HT-29 (cell line): ENCODE results near the gene KIAA1614. TPM values are rescaled to one million over a fixed set of nuclear protein-coding genes. Genes with fewer than 3 reads are reported as not detected.
"Not testable (repeated sequence)": the region's sequence is repeated elsewhere in the genome, so short reads cannot be mapped to it uniquely, and the experiment has no call there.

Source experiments
- DNase-seq: peaks from one replicate; pipeline ENCODE4 v3.0.0-alpha.2; 2015; ENCODE audit warnings: low spot score
- total RNA-seq: library from RNA; depleted of rRNA; stranded (reverse); fragments of >200 nt; shearing (Covaris generic); gene quantifications from 2 replicates; pipeline ENCODE4 v1.2.3, GENCODE V29; 2014

Gene KIAA1614
- total RNA-seq, 1 experiment from 2014 or later, result not detected

- no peak for DNase-seq
Observed at GRCh38 chr1:180964056-180964455, 51.4 kb downstream of the KIAA1614 start.

DNA sequence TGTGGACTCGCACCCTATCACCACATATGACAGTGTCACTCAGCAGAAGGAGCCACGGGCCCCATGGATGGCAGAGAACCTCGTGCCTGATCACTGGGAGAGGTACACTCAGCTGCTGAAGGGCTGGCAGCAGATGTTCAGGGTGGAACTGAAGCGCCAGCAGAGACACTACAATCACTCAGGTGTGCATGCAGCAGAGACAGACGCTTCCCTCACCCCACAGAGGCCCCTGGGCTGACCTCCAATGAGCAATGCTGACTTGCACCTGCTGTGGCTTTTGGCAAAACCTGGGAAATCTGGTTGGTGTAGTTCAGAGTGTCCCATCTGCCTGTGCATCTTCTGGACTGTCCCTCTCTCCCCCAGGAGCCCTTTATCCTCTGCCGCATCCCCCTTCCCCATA lies 51.9 kb downstream of the KIAA1614 start:
- no peak for DNase-seq

- DNase-seq, result no peak
Observed at GRCh38 chr1:180966312-180966711, 53.6 kb downstream of the KIAA1614 start.

DNA sequence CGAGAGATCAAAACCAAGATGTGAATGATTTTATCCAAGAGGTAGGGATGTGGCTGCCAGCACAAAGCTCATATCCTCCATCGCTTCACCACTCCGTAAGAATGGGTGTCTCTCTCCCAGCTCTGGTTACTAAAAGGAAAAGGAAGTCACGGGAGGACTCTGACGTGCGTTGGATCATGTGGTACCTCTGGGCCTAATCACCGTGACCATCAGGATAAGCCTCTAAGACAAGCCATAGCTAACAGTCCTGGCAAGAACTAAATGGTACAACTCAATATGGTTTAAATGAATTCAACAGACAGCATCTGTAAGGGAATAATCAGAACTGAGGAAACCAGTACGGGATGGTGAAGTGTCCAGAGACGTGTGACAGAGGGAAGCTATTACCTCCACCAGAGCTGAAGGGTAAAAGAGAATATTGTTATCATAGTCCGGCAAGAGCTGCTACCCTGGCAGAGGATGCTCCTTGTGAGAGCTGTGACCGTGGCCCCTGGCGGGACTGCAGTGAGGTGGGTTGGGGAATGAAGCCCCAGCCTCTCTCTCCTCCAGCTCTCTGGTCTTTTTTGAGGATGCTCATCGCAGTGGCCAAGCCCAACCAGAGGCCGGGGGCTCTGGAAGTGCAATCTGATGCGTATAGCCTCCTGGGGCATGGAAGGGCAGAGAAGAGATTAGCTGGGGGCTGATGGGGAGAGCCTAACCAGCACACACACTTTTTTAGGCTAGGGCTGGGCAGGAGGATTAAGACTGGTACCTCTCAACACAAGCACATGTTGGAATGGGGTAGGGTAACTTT lies 54.2 kb downstream of the KIAA1614 start:
- no peak for DNase-seq

GRCh38 chr1:180967558-180967957 lies 54.9 kb downstream of the KIAA1614 start:
- DNase-seq, result no peak

DNA sequence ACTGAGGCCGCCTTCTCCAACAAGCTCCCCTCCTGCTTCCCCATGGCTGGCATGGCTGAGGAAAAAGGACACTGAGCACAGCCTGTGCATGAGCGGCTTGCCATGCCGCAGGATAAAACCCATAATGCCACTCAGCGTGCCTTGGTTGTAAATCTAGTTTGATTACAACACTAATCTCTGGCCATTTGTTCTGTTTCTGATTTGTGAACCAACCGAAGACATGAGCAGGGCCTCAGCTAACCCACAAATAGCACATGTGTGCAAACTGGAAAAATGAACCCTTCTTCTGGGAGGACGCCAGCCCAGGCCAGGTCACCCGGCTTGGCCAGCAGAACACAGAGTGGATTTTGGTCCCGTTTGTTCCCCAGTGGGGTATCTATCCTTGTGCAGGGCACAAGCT lies 56.1 kb downstream of the KIAA1614 start:
- DNase-seq, result not testable (repeated sequence)

- DNase-seq, result no peak
Observed at GRCh38 chr1:180969434-180969833, 56.7 kb downstream of the KIAA1614 start.

DNA sequence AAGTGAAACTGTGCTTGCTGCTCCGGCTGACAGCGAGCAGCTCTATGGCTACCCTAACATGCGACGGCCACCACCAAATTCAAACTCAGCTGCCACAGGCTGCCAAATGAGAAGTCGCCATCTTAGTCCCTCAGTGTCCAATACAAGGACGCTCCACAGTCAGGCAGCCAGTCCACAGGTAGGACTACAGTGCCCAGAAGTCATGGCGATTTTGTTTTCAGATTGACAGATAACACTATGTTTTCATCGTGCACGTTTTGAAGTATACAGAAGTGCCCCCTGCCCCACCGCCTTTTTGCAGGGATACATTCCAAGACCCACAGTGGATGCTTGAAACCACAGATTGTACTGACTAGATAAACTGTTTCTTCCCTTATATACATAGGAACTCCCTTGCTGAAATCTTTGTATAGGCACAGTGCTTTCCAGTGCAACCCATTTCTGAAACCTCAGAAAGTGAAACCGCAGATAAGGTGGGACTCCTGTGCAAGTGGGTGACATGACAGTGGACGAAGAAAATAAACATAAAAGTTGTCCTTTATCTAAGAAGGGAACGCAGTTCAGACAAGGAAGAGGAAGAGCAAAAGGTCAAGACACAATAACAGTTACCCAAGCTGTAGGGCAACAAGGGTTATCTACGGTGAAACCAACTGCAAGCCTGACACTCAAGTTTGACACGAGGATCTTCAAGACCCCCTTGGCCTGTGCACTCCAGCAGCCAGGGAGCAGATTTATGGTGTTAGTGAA lies 57.8 kb downstream of the KIAA1614 start:
- DNase-seq, result no peak

- DNase-seq, result no peak
Observed at GRCh38 chr1:180971273-180971997, 58.7 kb downstream of the KIAA1614 start.

GRCh38 chr1:180973369-180973768 lies 60.7 kb downstream of the KIAA1614 start:
- DNase-seq, result no peak

DNA sequence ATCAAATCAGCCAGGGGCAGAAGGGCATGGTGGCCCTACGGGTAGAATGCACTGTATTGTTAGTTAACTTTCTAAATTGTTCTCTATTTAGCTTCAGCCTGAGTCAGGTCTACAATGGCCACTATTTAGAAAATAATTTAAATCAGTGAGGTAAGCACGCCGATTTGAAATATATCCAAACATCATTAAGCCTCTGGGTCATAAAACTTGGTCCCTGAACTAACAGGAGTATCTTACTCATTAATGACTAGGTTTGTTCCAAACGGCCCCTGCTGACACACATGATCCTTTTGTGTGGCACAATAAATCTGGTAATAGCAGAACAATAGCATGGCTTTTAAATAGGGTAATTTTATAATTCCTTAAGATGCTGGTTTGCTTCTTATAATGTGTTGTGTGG lies 61.5 kb downstream of the KIAA1614 start:
- no peak for DNase-seq

- no peak for DNase-seq
Observed at GRCh38 chr1:180975551-180975950, 62.9 kb downstream of the KIAA1614 start.

DNA sequence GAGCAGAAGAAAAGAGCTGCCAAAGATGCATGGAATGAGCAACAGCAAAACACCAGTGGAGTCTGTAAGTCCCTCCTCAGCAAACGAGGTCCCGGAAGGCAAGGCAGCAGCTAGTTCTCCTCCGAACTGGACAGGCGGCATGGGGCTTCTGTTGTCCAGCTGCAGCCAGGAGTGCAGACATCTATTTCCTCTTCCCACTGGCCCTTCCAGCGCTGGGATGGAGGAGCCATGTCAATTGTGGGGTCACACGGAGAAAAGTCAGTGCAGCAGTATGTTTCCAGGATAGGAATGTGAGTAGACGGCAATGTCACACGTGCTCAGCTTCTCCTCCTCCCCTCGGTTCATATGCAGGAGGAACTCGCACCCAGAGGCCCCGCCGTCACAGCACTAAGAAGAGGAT lies 63.5 kb downstream of the KIAA1614 start:
- no peak for DNase-seq

DNA sequence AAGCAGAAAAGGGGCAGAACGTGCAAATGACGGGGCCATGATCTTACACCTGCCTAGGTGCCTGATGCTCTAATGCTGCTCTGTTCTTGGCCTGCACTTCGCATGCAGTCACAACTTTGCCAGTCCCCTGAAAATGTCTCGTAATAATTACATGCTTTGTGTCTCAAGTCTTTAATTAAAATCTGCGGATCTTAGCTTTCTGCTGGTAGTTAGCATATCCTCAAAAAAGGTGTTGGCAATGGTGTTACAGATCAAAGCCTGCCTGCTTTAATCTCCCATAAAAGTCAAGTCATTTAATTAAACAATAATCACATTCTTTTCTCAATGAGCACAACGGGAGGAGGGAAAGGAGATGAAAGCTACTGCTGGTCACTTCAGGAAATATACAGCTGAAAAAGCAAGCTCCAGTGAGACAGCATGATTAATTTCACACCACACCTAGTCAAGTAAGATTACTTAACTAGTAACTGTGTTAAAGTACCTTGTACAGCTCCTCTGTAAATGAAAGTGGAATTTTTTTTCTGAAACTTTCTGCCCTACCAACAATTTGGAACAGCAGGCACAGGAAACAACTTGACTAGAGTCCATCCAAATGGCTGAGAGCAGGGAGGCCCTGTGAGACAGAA lies 64.1 kb downstream of the KIAA1614 start:
- no peak for DNase-seq

DNA sequence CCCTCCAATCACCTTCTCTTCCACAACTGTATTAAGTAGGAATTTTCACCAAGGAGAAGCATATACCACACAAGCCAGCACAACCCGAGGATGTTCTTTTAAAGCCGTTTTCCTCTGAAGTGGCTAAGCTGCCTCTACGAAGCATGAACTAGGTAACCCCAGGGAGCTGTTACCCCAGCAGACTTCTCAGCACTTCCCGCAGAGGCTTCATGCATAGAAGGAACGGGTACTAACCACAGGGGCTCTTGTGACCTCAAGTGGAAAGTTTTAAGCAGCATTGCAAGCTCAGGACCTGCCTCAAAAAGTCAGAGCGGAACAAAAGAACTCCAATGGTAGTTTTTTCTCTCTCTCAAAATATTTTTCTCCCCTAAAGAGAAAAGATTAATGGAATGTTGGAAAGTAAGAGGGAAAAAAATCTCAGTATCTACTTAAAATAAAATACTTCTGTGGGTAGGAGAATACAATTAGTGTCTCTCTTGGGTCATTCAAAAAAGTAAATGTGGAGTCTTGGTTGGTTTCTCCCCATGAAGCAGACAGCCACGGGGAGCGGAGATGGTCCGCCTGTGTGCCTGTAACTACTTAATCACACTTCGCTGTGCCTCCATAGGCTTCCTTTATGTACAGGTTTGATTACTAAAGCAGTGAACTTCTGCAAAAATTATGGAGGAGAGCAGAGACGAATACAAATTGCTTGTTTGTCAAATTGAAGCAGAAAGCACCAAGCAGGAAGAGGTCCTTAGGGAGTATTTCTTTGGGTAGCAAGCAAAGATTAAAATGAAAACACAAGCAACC lies 69.1 kb downstream of the KIAA1614 start:
- DNase-seq, result no peak

GRCh38 chr1:180982422-180982821 lies 69.7 kb downstream of the KIAA1614 start:
- no peak for DNase-seq

DNA sequence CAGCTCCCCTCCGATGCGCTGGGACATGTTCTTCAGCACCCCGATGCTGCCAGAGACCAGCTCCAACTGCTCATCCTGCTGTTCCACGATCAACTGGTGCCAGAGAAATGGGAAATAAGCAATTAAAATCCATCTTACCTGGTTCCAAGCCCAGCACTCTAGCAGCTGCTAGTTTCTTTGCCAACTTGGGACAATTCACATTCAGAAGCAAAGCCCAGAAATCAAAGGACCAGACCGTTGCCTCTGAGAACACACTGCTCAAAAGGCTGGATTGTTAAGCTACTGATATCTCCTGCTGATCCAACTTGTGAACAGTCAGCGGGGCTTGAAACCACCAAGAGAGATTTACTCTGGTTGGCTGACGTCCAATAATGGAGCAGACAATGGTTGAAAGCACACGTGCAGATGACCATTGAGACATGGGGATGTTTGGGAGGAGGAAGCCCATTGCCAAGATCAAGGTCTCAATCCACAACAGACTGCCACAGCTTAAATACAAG lies 75.6 kb downstream of the KIAA1614 start:
- DNase-seq, result no peak

DNA sequence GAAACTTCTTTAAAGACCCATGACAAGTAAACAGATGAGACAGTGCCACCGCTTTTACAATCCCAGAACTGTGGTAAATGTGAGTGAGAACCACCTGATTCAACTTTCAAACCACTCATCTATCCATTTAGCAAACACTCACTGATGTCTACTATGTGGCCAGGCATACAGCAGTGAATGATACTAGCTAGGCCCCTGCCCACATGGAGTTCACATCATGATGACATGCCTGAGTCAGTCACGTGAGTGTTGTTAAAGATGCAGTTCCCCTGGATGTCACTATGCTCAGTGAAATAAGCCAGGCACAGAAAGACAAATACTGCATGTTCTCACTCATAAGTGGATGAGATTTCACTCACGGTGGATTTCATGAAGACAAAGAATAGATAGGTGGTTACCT lies 81.6 kb downstream of the KIAA1614 start:
- DNase-seq, result no peak

GRCh38 chr1:180997843-180998504 lies 85.3 kb downstream of the KIAA1614 start:
- no peak for DNase-seq
